Fibroblast of pulmonary artery (primary cell): ENCODE results near the gene CFAP91.

Experiments
- DNase-seq: peaks from one replicate; pipeline ENCODE4 v3.0.0-alpha.2; 2010; ENCODE audit warnings: low read depth
- H3K4me3 ChIP-seq: replicated peaks from 2 replicates; pipeline ENCODE4 v1.5.1; 2011; ENCODE audit warnings: low read depth, mild to moderate bottlenecking, control low read depth, low read length, moderate library complexity
- CTCF ChIP-seq: IDR thresholded peaks from 2 replicates; pipeline ENCODE4 v1.5.1; 2011; ENCODE audit warnings: mild to moderate bottlenecking, control low read depth, low read length, inconsistent platforms; ENCODE audit errors: missing control alignments

Gene CFAP91

GRCh38 chr3:119697394-119697793, 5.4 kb upstream of the CFAP91 start:
- H3K4me3 ChIP-seq = no peak overlapping the region
- TF ChIP-seq CTCF = no peak
- DNase-seq = no peak

GRCh38 chr3:119700269-119700919, 2.4 kb upstream of the CFAP91 start:
- H3K4me3 ChIP-seq = no peak overlapping the region
- TF ChIP-seq CTCF = no peak
- peak; percentile 39 for DNase-seq

DNA sequence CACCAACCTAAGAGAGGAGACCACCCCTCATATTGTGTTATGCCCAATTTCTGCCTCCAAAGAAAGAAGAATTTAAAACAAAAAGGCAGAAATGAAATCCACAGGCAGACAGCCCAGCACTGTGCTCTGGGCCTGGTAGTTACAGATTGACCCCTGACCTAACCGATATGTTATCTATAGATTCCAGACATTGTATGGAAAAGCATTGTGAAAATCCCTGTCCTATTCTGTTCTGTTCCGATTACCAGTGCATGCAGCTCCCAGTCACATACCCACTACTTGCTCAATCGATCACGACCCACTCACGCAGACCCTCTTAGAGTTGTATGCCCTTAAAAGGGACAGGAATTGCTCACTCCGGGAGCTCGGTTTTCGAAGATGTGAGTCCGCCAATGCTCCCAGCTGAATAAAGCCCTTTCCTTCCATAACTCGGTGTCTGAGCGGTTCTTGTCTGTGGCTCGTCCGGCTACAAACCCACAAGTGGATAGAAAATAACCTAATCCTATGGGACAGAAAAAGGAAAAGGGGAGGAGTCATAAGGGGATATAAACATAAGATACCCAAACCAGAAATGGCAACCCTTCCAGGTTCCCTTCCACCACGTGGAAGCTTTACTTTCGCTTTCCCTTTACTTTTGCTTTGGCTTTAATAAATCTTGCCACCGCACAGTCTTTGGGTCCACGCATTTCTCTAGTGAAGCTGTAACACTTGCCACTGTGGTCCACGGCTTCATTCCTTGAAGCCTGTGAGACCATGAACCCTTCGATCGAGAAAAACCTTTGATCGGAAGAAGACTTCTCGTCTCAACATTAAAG, 1.7 kb upstream of the CFAP91 start:
- no peak for DNase-seq
- no peak for TF ChIP-seq CTCF
- H3K4me3 ChIP-seq = no peak overlapping the region

DNA sequence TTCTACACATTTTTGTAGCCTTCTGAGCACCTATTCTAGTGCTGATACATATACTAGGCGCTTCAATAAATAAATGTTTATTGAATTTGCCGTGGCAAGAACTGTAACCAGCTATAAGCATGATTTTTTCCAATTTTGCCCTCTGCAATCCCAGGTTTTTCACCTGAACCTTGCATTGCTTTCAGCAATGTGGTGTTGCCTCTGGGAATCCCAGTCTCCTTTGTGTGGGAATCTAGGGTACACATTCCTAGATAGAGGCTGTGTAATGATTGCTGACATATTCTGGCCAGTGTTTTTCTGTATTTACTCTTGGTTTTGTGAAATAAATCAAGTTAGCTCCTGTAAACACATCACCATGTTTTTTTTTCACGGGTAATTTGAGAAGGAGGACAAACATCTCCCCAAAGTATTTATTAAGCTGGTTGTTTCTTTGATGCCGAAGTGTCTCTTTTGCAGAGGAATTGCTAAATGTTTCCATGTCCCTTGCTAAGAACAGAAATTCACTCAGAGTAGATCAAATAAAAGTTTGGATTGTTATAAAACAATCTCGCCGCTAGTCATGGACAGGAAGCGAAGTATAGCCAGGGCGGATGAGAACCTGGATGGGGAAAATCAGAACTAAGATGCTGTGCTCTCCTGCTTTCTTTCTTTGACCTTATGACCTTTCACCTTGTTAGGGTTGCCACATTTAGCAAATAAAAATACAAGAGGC, 1.2 kb downstream of the CFAP91 start:
- DNase-seq = no peak
- no peak overlapping the region for H3K4me3 ChIP-seq
- no peak for TF ChIP-seq CTCF

DNA sequence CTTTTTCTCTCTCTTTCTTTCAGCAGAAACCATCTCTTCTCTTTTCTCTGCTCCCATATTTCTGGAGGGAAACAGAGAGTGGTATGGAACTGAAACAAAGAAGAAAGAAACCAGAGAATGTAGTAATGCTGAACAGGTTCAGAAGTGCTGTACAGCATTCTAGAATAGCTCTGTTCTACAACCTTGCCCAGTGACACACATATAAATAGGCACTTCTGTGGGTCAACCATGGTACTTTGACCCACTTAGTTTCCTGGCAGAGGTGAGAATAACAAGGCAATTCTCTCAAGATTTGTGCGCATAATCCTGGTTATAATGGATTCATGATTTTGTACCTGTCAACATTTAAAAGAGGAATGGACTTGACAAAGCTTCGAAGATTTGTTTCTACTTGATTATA, 12.3 kb downstream of the CFAP91 start:
- no peak overlapping the region for H3K4me3 ChIP-seq
- DNase-seq = no peak
- TF ChIP-seq CTCF = no peak

DNA sequence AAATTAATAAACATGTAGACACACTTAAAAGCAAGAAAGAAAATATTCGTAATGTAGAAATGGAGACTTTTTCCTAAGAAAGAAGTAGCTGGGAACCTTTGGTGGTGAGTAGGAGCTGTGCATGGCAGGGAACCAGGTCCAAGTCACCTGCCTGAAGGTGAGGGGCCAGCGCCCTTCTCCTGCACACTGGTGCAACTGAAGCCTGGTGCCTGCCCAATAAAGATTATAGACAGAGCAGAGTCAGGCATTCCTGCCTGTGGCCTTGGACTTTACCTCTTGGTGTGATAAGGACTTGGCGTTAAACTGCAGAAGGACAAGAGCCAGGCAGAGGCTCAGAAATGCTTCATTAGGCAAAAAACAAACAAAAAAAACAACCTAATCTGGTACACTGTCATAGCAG, 14.2 kb downstream of the CFAP91 start:
- DNase-seq = no peak
- no peak for TF ChIP-seq CTCF

More for the DNA sequence above, 14.2 kb downstream of the CFAP91 start:
- no peak overlapping the region for H3K4me3 ChIP-seq
